ENCODE measurements around the gene VEGFB. TPM values are rescaled to one million over a fixed set of nuclear protein-coding genes. Genes with fewer than 3 reads are reported as not detected.

Gene VEGFB
- total RNA-seq, 1 experiment from 2014 or later: 47.5 TPM

DNA sequence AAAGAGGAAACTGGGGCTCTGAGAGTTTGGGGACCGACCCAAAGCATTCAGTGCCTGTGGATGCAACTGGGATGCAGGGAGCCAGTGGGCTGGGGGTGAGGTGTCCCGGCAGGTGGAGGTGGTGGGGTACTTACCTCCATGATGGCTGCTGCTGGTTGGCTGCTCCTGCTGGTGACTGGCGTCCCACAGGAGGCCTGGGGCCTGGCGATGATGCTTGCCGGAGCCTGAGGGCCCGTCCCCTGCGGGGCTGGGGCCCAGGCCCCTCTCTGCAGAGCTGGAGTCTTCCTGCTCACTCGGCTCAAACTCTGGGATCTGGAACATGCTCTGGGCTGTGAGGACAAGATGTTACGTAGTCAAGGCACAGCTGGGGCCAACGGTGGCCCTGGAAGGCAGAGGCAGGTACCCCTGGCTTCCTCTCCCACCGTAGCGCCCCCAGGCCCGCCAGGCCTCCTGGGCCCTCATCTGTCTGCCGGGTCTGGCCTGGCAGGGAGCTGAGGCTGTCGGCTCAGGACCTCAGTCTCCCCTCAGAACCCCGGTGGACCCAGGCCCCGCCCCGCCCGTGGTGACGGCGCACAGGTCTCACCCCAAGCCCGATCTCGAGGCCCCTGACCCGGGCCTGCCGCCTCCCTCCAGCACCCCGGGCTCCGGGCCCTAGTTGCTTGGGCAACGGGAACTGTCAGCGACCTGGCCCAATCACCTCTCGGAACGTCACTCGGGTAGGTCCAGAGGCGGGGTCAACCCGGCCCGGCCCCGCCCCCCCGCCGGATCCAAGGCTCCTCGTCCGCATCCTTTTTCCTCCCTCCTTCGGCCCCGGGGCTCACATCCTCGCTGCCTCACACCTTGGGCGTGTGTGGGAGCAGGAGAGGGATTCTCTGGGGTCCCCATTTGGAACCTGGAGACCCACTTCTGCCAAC is 49.9 kb downstream of the VEGFB start, which contains the start of gene BAD:
Gene BAD (minus strand): TSS at position 618 of the 914 bp plus-strand sequence. CDS start 297 bp downstream, at position 321.
- intact Hi-C loops (cut with micrococcal nuclease): loop anchor here (1.0 kb wide), 1 partner anchor 42 kb away; no protein-coding TSS in a partner anchor
- H3K27ac ChIP-seq (ENCODE audit: low read depth, low read length): peak within 1 kb of the TSS; percentile 83
- ATAC-seq (peak; percentile 87), DNase-seq (ENCODE audit: low read depth, low spot score) (peak; percentile 82)
- CTCF ChIA-PET: interaction anchor here (0.9 to 4.3 kb wide), 5 partner anchors 16 to 47 kb away, joined by 3 to 22 read pairs (median 3); partner anchors contain the start of genes ESRRA, PRDX5 and TRMT112
- BruUV-seq (replicated peaks): TSS peak; percentile 72
- H3K4me1 ChIP-seq (ENCODE audit: control insufficient read depth in 1 of 2, insufficient read depth in 2 of 2, low read length in 2 of 2): peaks cover 14 to 27% of the 10 kb centered on the region in 2 experiments
- H3K9ac ChIP-seq (ENCODE audit: low read length): peak within 1 kb of the TSS; percentile 85
- H3K27me3 ChIP-seq (ENCODE audit: insufficient read depth, low read length): no peaks in the 10 kb centered on the region
- H3K4me2 ChIP-seq (ENCODE audit: low read length): peak within 1 kb of the TSS; percentile 96
- no peaks in the 10 kb centered on the region for H3K79me2 ChIP-seq (ENCODE audit: insufficient read depth, low read length)
- H2AFZ ChIP-seq (ENCODE audit: low read depth, low read length, poor library complexity, severe bottlenecking): no peak within 1 kb of the TSS
- peak within 1 kb of the TSS; percentile 77 to 80 for H3K4me3 ChIP-seq (replicated peaks in 1 of 2; ENCODE audit: low read depth in 1 of 2, low read length in 2 of 2)
- no peaks in the 10 kb centered on the region; a peak in 1 of 4 replicates for H3K36me3 ChIP-seq (ENCODE audit: control insufficient read depth in 1 of 2, insufficient read depth in 2 of 2, low read length in 2 of 2)
- POLR2A ChIA-PET: interaction anchor here (1.3 to 1.7 kb wide), 4 partner anchors 14 to 58 kb away, joined by 3 to 5 read pairs (median 4); partner anchors contain the start of gene NUDT22
- H4K20me1 ChIP-seq (ENCODE audit: insufficient read depth): no peaks in the 10 kb centered on the region
- no peaks in the 10 kb centered on the region for H3K9me2 ChIP-seq (ENCODE audit: insufficient read depth)
- RAD21 ChIA-PET (ENCODE audit: low non-redundant PET in 1 of 2, low total read pairs in 2 of 2, uncharacterized antibody in 2 of 2, unreplicated experiment in 2 of 2): interaction anchor here in 1 of 2 experiments (0.8 kb wide), 1 partner anchor 13 kb away, joined by 5 read pairs; no protein-coding TSS in a partner anchor
- no peaks in the 10 kb centered on the region for H3K9me3 ChIP-seq (ENCODE audit: control insufficient read depth in 1 of 2, insufficient read depth in 1 of 2, low read depth in 1 of 2, low read length in 2 of 2)
- TF ChIP-seq EGR1 (IDR thresholded peaks at IDR 0.05; ENCODE audit: low read depth): no peak
- no peak for TF ChIP-seq CBX3 (IDR thresholded peaks at IDR 0.05; ENCODE audit: low read depth)
- TF ChIP-seq CEBPB (IDR thresholded peaks at IDR 0.05; ENCODE audit: low read depth): no peak
- TF ChIP-seq EZH2 (IDR thresholded peaks at IDR 0.05): no peak
- TF ChIP-seq, protein P1, sequence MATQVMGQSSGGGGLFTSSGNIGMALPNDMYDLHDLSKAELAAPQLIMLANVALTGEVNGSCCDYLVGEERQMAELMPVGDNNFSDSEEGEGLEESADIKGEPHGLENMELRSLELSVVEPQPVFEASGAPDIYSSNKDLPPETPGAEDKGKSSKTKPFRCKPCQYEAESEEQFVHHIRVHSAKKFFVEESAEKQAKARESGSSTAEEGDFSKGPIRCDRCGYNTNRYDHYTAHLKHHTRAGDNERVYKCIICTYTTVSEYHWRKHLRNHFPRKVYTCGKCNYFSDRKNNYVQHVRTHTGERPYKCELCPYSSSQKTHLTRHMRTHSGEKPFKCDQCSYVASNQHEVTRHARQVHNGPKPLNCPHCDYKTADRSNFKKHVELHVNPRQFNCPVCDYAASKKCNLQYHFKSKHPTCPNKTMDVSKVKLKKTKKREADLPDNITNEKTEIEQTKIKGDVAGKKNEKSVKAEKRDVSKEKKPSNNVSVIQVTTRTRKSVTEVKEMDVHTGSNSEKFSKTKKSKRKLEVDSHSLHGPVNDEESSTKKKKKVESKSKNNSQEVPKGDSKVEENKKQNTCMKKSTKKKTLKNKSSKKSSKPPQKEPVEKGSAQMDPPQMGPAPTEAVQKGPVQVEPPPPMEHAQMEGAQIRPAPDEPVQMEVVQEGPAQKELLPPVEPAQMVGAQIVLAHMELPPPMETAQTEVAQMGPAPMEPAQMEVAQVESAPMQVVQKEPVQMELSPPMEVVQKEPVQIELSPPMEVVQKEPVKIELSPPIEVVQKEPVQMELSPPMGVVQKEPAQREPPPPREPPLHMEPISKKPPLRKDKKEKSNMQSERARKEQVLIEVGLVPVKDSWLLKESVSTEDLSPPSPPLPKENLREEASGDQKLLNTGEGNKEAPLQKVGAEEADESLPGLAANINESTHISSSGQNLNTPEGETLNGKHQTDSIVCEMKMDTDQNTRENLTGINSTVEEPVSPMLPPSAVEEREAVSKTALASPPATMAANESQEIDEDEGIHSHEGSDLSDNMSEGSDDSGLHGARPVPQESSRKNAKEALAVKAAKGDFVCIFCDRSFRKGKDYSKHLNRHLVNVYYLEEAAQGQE (IDR thresholded peaks at IDR 0.05; ENCODE audit: low read depth): no peak
- TF ChIP-seq, protein P2, sequence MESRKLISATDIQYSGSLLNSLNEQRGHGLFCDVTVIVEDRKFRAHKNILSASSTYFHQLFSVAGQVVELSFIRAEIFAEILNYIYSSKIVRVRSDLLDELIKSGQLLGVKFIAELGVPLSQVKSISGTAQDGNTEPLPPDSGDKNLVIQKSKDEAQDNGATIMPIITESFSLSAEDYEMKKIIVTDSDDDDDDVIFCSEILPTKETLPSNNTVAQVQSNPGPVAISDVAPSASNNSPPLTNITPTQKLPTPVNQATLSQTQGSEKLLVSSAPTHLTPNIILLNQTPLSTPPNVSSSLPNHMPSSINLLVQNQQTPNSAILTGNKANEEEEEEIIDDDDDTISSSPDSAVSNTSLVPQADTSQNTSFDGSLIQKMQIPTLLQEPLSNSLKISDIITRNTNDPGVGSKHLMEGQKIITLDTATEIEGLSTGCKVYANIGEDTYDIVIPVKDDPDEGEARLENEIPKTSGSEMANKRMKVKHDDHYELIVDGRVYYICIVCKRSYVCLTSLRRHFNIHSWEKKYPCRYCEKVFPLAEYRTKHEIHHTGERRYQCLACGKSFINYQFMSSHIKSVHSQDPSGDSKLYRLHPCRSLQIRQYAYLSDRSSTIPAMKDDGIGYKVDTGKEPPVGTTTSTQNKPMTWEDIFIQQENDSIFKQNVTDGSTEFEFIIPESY (IDR thresholded peaks at IDR 0.05; ENCODE audit: extremely low read depth, insufficient replicate concordance, low read length): no peak
- no peak for TF ChIP-seq RAD21 (IDR thresholded peaks at IDR 0.05; ENCODE audit: low read depth)
- TF ChIP-seq YY1 (IDR thresholded peaks at IDR 0.05; ENCODE audit: extremely low read depth, insufficient replicate concordance, low read depth, low read length): no peak
- peak; percentile 23 for TF ChIP-seq POLR2A (IDR thresholded peaks at IDR 0.05; ENCODE audit: borderline replicate concordance, extremely low read depth, insufficient read depth, insufficient read length)
- TF ChIP-seq, protein P3, sequence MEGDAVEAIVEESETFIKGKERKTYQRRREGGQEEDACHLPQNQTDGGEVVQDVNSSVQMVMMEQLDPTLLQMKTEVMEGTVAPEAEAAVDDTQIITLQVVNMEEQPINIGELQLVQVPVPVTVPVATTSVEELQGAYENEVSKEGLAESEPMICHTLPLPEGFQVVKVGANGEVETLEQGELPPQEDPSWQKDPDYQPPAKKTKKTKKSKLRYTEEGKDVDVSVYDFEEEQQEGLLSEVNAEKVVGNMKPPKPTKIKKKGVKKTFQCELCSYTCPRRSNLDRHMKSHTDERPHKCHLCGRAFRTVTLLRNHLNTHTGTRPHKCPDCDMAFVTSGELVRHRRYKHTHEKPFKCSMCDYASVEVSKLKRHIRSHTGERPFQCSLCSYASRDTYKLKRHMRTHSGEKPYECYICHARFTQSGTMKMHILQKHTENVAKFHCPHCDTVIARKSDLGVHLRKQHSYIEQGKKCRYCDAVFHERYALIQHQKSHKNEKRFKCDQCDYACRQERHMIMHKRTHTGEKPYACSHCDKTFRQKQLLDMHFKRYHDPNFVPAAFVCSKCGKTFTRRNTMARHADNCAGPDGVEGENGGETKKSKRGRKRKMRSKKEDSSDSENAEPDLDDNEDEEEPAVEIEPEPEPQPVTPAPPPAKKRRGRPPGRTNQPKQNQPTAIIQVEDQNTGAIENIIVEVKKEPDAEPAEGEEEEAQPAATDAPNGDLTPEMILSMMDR (IDR thresholded peaks at IDR 0.05 in 2 of 3, conservative IDR thresholded peaks at IDR 0.05 in 1 of 3; ENCODE audit: borderline replicate concordance in 1 of 3, insufficient read depth in 1 of 3, low read depth in 2 of 3, low read length in 2 of 3): no peak
- TF ChIP-seq ZFX (IDR thresholded peaks at IDR 0.05): peak; percentile 70
- TF ChIP-seq, protein P4, sequence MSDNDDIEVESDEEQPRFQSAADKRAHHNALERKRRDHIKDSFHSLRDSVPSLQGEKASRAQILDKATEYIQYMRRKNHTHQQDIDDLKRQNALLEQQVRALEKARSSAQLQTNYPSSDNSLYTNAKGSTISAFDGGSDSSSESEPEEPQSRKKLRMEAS (IDR thresholded peaks at IDR 0.05): 0 out of 2 replicates have a peak, but pooled peaks have one; percentile 7
- no peak for TF ChIP-seq FOSL1 (IDR thresholded peaks at IDR 0.05; ENCODE audit: low read depth)
- TF ChIP-seq, protein P5, sequence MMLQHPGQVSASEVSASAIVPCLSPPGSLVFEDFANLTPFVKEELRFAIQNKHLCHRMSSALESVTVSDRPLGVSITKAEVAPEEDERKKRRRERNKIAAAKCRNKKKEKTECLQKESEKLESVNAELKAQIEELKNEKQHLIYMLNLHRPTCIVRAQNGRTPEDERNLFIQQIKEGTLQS (IDR thresholded peaks at IDR 0.05): no peak
- no peak for TF ChIP-seq EZH2phosphoT487 (IDR thresholded peaks at IDR 0.05; ENCODE audit: borderline replicate concordance)
- no peak for TF ChIP-seq ELF1 (IDR thresholded peaks at IDR 0.05; ENCODE audit: borderline replicate concordance, low read depth)
- TF ChIP-seq SP1 (IDR thresholded peaks at IDR 0.05; ENCODE audit: low read depth): peak; percentile 76; the same call in 1 of the 2 replicates
